Medulla oblongata (tissue), 1 donor: ENCODE measurements around the gene HOXC12.

Experiments
- DNase-seq: peaks from one replicate; pipeline ENCODE4 v3.0.0-alpha.2; 2015; ENCODE audit errors: extremely low spot score

HOXC12 gene

GRCh38 chr12:54007538-54008259 lies 53.0 kb downstream of the HOXC12 start:
- no peak for DNase-seq

- no peak for DNase-seq
Observed at GRCh38 chr12:54008260-54008552, 53.5 kb downstream of the HOXC12 start.
